GM12878 (cell line): ENCODE measurements around the gene COL19A1. TPM values are rescaled to one million over a fixed set of nuclear protein-coding genes. Genes with fewer than 3 reads are reported as not detected.

Experiments used
- E2F4 ChIP-seq: IDR thresholded peaks from 2 replicates; pipeline ENCODE4 v1.6.1; 2012; ENCODE audit warnings: low read depth, low read length, improper control_type of control experiment
- HDGF ChIP-seq: fragments of 450-650 bp; IDR thresholded peaks from 2 replicates; pipeline ENCODE4 v1.6.1; 2016; ENCODE audit warnings: antibody characterized with exemption
- IKZF1 ChIP-seq: fragments of 450-650 bp; conservative IDR thresholded peaks from 2 replicates; pipeline ENCODE4 v1.6.1; 2017; ENCODE audit warnings: antibody characterized with exemption, mild to moderate bottlenecking
- JUND ChIP-seq: IDR thresholded peaks from 2 replicates; pipeline ENCODE4 v1.6.1; 2012; ENCODE audit warnings: low read depth, mild to moderate bottlenecking, low read length, improper control_type of control experiment, moderate library complexity
- KDM1A ChIP-seq: fragments of 200-600 bp; sonication (generic); IDR thresholded peaks from 2 replicates; pipeline ENCODE4 v1.6.1; 2016; ENCODE audit warnings: borderline replicate concordance
- MTA2 ChIP-seq: fragments of 450-650 bp; IDR thresholded peaks from 2 replicates; pipeline ENCODE4 v1.6.1; 2016; ENCODE audit warnings: low read depth, mild to moderate bottlenecking, moderate library complexity
- NFIC ChIP-seq: IDR thresholded peaks from 2 replicates; pipeline ENCODE4 v1.6.1; 2012; ENCODE audit warnings: low read depth, mild to moderate bottlenecking, inconsistent platforms, low read length, moderate library complexity
- NFXL1 ChIP-seq: fragments of 450-650 bp; IDR thresholded peaks from 2 replicates; pipeline ENCODE4 v1.6.1; 2017; ENCODE audit warnings: antibody characterized with exemption, mild to moderate bottlenecking, borderline replicate concordance
- NFYB ChIP-seq: IDR thresholded peaks from 2 replicates; pipeline ENCODE4 v1.6.1; 2011; ENCODE audit warnings: low read depth, mild to moderate bottlenecking, low read length, improper control_type of control experiment, moderate library complexity; ENCODE audit not compliant: insufficient read depth
- POU2F2 ChIP-seq: IDR thresholded peaks from 3 replicates; pipeline ENCODE4 v1.6.1; 2011; ENCODE audit warnings: low read depth, mild to moderate bottlenecking, low read length, borderline replicate concordance
- RAD21 ChIP-seq: IDR thresholded peaks from 2 replicates; pipeline ENCODE4 v1.6.1; 2011; ENCODE audit warnings: mild to moderate bottlenecking, low read depth, low read length, moderate library complexity; ENCODE audit not compliant: insufficient read depth
- SMAD1 ChIP-seq: fragments of 450-650 bp; IDR thresholded peaks from 2 replicates; pipeline ENCODE4 v1.6.1; 2018; ENCODE audit warnings: mild to moderate bottlenecking, low read depth; ENCODE audit not compliant: partially characterized antibody
- STAT3 ChIP-seq: IDR thresholded peaks from 2 replicates; pipeline ENCODE4 v1.6.1; 2011; ENCODE audit warnings: low read depth, low read length, improper control_type of control experiment
- ZNF384 ChIP-seq: IDR thresholded peaks from 2 replicates; pipeline ENCODE4 v1.6.1; 2012; ENCODE audit warnings: low read depth, mild to moderate bottlenecking, low read length, improper control_type of control experiment, borderline replicate concordance
- ZZZ3 ChIP-seq: IDR thresholded peaks from 2 replicates; pipeline ENCODE4 v1.6.1; 2011; ENCODE audit warnings: low read depth; ENCODE audit not compliant: control insufficient read depth, insufficient read length
- polyA plus RNA-seq, 11 experiments: library from polyadenylated mRNA; depleted of rRNA in 4 of 11; unstranded in 6 of 11; stranded (reverse) in 5 of 11; fragments of >200 nt; fragmentation: Nextera tagmentation in 4 of 11; fragmentation: Illumina TruSeq in 1 of 11; extraction: Ambion mirVana in 4 of 11; extraction: Trizol in 1 of 11; gene quantifications; 1 replicate in 1 of 11; 2 replicates in 10 of 11; pipeline versions ENCODE4 v1.2.1 to v1.2.3, GENCODE V29; 2011 to 2016; ENCODE audit warnings: inconsistent platforms in 2 of 11, missing spikeins in 2 of 11, low read depth in 1 of 11
- total RNA-seq, 4 experiments: library from RNA; depleted of rRNA in 3 of 4; stranded (reverse); fragments of >200 nt in 3 of 4; fragmentation: Illumina TruSeq in 1 of 4; extraction: Trizol in 1 of 4; gene quantifications; 2 replicates each; pipeline versions ENCODE4 v1.2.1 to v1.2.3, GENCODE V29; 2013 to 2021
- TF ChIP-seq, protein P1 (sequence below): fragments of 450-650 bp; formaldehyde crosslinking; IDR thresholded peaks from 2 replicates; pipeline ENCODE4 v1.4.0; 2020; ENCODE audit warnings: mild to moderate bottlenecking, moderate library complexity
- TF ChIP-seq, protein P2 (sequence below): fragments of 450-650 bp; formaldehyde crosslinking; IDR thresholded peaks from 2 replicates; pipeline ENCODE4 v1.4.0; 2022; ENCODE audit warnings: mild to moderate bottlenecking, moderate library complexity
- TF ChIP-seq, protein P3 (sequence below): fragments of 450-650 bp; IDR thresholded peaks from 2 replicates; pipeline ENCODE4 v1.6.1; 2014; ENCODE audit warnings: mild to moderate bottlenecking
- TF ChIP-seq, protein P4 (sequence below): IDR thresholded peaks from 2 replicates; pipeline ENCODE4 v1.6.1; 2012; ENCODE audit warnings: low read depth, low read length, improper control_type of control experiment

The COL19A1 gene
- total and polyA plus RNA-seq, 10 of the 15 experiments (the other 5 are each of a cell fraction or from before 2014, with no cell fraction given), result 1.1 to 13.5 (median 4.1) TPM

DNA sequence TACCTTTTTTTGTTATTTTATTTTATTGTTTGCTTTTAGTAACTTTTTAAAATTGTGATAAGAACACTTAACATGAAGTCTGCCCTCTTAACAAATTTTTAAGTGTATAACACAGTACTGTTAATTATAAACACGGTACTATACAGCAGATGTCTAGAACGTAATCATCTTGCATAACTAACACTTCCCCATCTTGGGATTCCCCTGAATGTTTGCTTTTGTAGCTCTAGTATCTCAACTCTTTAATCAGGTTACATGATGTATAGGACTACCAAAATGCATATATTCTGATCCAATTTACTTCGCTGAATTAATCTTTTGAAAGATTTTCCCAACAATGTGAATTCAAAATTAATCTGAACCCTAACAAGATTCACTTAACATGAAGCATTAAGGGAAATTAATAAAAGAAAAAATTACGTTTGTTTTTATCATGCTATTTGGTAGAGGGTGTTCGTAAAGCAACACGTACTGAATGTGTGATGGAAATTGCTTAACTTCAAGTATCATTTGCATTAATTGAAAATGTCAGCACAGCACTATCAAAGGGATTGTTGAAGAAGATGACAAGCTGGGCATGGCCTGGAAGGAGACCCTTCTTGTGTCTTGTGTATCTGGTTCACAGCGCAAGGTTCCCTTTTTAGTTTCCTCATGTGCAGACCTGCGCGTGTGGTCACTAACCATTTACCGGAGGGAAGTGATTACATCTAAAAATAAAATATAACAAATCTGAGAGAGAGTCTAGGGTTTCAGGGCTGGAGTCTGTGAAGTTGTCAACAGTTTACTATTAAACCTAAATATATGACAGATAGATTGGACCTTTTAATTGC, 15.2 kb downstream of the COL19A1 start (continued):
- TF ChIP-seq, protein P1, sequence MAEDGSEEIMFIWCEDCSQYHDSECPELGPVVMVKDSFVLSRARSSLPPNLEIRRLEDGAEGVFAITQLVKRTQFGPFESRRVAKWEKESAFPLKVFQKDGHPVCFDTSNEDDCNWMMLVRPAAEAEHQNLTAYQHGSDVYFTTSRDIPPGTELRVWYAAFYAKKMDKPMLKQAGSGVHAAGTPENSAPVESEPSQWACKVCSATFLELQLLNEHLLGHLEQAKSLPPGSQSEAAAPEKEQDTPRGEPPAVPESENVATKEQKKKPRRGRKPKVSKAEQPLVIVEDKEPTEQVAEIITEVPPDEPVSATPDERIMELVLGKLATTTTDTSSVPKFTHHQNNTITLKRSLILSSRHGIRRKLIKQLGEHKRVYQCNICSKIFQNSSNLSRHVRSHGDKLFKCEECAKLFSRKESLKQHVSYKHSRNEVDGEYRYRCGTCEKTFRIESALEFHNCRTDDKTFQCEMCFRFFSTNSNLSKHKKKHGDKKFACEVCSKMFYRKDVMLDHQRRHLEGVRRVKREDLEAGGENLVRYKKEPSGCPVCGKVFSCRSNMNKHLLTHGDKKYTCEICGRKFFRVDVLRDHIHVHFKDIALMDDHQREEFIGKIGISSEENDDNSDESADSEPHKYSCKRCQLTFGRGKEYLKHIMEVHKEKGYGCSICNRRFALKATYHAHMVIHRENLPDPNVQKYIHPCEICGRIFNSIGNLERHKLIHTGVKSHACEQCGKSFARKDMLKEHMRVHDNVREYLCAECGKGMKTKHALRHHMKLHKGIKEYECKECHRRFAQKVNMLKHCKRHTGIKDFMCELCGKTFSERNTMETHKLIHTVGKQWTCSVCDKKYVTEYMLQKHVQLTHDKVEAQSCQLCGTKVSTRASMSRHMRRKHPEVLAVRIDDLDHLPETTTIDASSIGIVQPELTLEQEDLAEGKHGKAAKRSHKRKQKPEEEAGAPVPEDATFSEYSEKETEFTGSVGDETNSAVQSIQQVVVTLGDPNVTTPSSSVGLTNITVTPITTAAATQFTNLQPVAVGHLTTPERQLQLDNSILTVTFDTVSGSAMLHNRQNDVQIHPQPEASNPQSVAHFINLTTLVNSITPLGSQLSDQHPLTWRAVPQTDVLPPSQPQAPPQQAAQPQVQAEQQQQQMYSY (CRISPR knock-in tag), result no peak
- TF ChIP-seq RAD21, result peak; percentile 20; the same call in 1 of the 2 replicates
- TF ChIP-seq ZNF384, result no peak
- TF ChIP-seq POU2F2, result peak; percentile 57; the same call in 2 of the 3 replicates
- TF ChIP-seq MTA2, result peak; percentile 81
- peak; percentile 70; the same call in 1 of the 2 replicates for TF ChIP-seq IKZF1
- TF ChIP-seq, protein P2, sequence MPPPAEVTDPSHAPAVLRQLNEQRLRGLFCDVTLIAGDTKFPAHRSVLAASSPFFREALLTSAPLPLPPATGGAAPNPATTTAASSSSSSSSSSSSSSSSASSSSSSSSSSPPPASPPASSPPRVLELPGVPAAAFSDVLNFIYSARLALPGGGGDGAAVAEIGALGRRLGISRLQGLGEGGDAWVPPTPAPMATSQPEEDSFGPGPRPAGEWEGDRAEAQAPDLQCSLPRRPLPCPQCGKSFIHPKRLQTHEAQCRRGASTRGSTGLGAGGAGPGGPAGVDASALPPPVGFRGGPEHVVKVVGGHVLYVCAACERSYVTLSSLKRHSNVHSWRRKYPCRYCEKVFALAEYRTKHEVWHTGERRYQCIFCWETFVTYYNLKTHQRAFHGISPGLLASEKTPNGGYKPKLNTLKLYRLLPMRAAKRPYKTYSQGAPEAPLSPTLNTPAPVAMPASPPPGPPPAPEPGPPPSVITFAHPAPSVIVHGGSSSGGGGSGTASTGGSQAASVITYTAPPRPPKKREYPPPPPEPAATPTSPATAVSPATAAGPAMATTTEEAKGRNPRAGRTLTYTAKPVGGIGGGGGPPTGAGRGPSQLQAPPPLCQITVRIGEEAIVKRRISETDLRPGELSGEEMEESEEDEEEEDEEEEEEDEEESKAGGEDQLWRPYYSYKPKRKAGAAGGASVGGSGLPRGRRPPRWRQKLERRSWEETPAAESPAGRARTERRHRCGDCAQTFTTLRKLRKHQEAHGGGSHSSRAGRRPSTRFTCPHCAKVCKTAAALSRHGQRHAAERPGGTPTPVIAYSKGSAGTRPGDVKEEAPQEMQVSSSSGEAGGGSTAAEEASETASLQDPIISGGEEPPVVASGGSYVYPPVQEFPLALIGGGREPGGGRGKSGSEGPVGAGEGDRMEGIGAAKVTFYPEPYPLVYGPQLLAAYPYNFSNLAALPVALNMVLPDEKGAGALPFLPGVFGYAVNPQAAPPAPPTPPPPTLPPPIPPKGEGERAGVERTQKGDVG, result no peak
- peak; percentile 87 for TF ChIP-seq NFIC
- TF ChIP-seq KDM1A, result no peak
- no peak for TF ChIP-seq NFXL1
- TF ChIP-seq, protein P3, sequence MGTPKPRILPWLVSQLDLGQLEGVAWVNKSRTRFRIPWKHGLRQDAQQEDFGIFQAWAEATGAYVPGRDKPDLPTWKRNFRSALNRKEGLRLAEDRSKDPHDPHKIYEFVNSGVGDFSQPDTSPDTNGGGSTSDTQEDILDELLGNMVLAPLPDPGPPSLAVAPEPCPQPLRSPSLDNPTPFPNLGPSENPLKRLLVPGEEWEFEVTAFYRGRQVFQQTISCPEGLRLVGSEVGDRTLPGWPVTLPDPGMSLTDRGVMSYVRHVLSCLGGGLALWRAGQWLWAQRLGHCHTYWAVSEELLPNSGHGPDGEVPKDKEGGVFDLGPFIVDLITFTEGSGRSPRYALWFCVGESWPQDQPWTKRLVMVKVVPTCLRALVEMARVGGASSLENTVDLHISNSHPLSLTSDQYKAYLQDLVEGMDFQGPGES, result no peak
- TF ChIP-seq, protein P4, sequence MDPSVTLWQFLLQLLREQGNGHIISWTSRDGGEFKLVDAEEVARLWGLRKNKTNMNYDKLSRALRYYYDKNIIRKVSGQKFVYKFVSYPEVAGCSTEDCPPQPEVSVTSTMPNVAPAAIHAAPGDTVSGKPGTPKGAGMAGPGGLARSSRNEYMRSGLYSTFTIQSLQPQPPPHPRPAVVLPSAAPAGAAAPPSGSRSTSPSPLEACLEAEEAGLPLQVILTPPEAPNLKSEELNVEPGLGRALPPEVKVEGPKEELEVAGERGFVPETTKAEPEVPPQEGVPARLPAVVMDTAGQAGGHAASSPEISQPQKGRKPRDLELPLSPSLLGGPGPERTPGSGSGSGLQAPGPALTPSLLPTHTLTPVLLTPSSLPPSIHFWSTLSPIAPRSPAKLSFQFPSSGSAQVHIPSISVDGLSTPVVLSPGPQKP, result no peak
- TF ChIP-seq NFYB, result no peak
- TF ChIP-seq ZZZ3, result no peak
- TF ChIP-seq HDGF, result no peak
- no peak for TF ChIP-seq E2F4
- no peak for TF ChIP-seq JUND
- 0 out of 2 replicates have a peak, but pooled peaks have one; percentile 43 for TF ChIP-seq STAT3
- no peak for TF ChIP-seq SMAD1
